HepG2 (cell line): ENCODE measurements around the gene DNAAF9. TPM values are rescaled to one million over a fixed set of nuclear protein-coding genes. Genes with fewer than 3 reads are reported as not detected.

Experiments
- CEBPG ChIP-seq: IDR thresholded peaks from 2 replicates; pipeline ENCODE4 v1.6.1; 2016
- ELF3 ChIP-seq: IDR thresholded peaks from 2 replicates; pipeline ENCODE4 v1.6.1; 2016; ENCODE audit warnings: missing genetic modification reagents, missing compliant biosample characterization
- KLF12 ChIP-seq: sonication (generic); formaldehyde crosslinking; IDR thresholded peaks from 2 replicates; pipeline ENCODE4 v1.4.0; 2020; ENCODE audit warnings: missing genetic modification reagents, borderline replicate concordance
- MEF2D ChIP-seq: sonication (generic); formaldehyde crosslinking; IDR thresholded peaks from 2 replicates; pipeline ENCODE4 v1.5.1; 2020; ENCODE audit warnings: mild to moderate bottlenecking, missing genetic modification reagents
- NR2F1 ChIP-seq, 2 experiments: fragments of 450-650 bp in 1 of 2; formaldehyde crosslinking in 1 of 2; IDR thresholded peaks; 2 replicates each; pipeline versions ENCODE4 v1.5.0 to v1.6.1; 2016 to 2020; ENCODE audit warnings: mild to moderate bottlenecking in 1 of 2, missing compliant biosample characterization in 1 of 2, missing genetic modification reagents in 1 of 2, moderate library complexity in 1 of 2
- SALL1 ChIP-seq: sonication (generic); formaldehyde crosslinking; IDR thresholded peaks from 2 replicates; pipeline ENCODE4 v1.8.0; 2022; ENCODE audit warnings: mild to moderate bottlenecking, missing genetic modification reagents
- SAP130 ChIP-seq: IDR thresholded peaks from 2 replicates; pipeline ENCODE4 v1.6.1; 2016; ENCODE audit warnings: low read depth
- TBX2 ChIP-seq: sonication (generic); formaldehyde crosslinking; IDR thresholded peaks from 2 replicates; pipeline ENCODE4 v1.5.0; 2020; ENCODE audit warnings: missing genetic modification reagents, mild to moderate bottlenecking, borderline replicate concordance
- TRIM24 ChIP-seq: sonication (generic); formaldehyde crosslinking; IDR thresholded peaks from 2 replicates; pipeline ENCODE4 v1.8.0; 2022; ENCODE audit warnings: mild to moderate bottlenecking, missing genetic modification reagents
- ZNF207 ChIP-seq: fragments of 450-650 bp; IDR thresholded peaks from 2 replicates; pipeline ENCODE4 v1.6.1; 2016; ENCODE audit warnings: antibody characterized with exemption, borderline replicate concordance
- ZNF501 ChIP-seq: sonication (generic); formaldehyde crosslinking; IDR thresholded peaks from 2 replicates; pipeline ENCODE4 v1.5.1; 2020; ENCODE audit warnings: mild to moderate bottlenecking, moderate library complexity, missing genetic modification reagents
- ZNF547 ChIP-seq: sonication (generic); formaldehyde crosslinking; IDR thresholded peaks from 2 replicates; pipeline ENCODE4 v1.5.1; 2020; ENCODE audit warnings: mild to moderate bottlenecking, missing genetic modification reagents
- ZNF607 ChIP-seq: sonication (generic); formaldehyde crosslinking; IDR thresholded peaks from 2 replicates; pipeline ENCODE4 v1.5.1; 2020; ENCODE audit warnings: missing genetic modification reagents, mild to moderate bottlenecking, borderline replicate concordance
- ZNF775 ChIP-seq: sonication (generic); formaldehyde crosslinking; IDR thresholded peaks from 2 replicates; pipeline ENCODE4 v1.4.0; 2020; ENCODE audit warnings: missing genetic modification reagents, mild to moderate bottlenecking, moderate library complexity, borderline replicate concordance
- ZNF850 ChIP-seq: sonication (generic); formaldehyde crosslinking; conservative IDR thresholded peaks from 2 replicates; pipeline ENCODE4 v1.9.0; 2021; ENCODE audit warnings: mild to moderate bottlenecking, missing genetic modification reagents
- polyA plus RNA-seq, 8 experiments: library from polyadenylated mRNA; depleted of rRNA in 3 of 8; stranded (reverse) in 7 of 8; unstranded in 1 of 8; fragments of >200 nt; fragmentation: Illumina TruSeq in 4 of 8; extraction: Trizol in 4 of 8; gene quantifications; 2 replicates each; pipeline versions ENCODE4 v1.2.1 to v1.2.3, GENCODE V29; 2011 to 2016; ENCODE audit warnings: low read depth in 4 of 8, missing spikeins in 1 of 8, mixed read lengths in 1 of 8; ENCODE audit not compliant: insufficient read depth in 1 of 8
- total RNA-seq, 5 experiments: library from RNA; depleted of rRNA; stranded (reverse); fragments of >200 nt; fragmentation: Illumina TruSeq; extraction: Trizol; gene quantifications; 2 replicates each; pipeline ENCODE4 v1.2.3, GENCODE V29; 2016; ENCODE audit warnings: low read depth in 1 of 5
- TF ChIP-seq, protein P1 (sequence below): sonication (generic); formaldehyde crosslinking; IDR thresholded peaks from 2 replicates; pipeline ENCODE4 v1.8.1; 2023; ENCODE audit warnings: mild to moderate bottlenecking, missing genetic modification reagents
- TF ChIP-seq, protein P2 (sequence below): sonication (generic); formaldehyde crosslinking; IDR thresholded peaks from 2 replicates; pipeline ENCODE4 v1.4.0; 2020; ENCODE audit warnings: mild to moderate bottlenecking, missing genetic modification reagents
- TF ChIP-seq, protein P3 (sequence below): sonication (generic); formaldehyde crosslinking; IDR thresholded peaks from 2 replicates; pipeline ENCODE4 v1.5.0; 2020; ENCODE audit warnings: missing genetic modification reagents
- TF ChIP-seq, protein P4 (sequence below): sonication (generic); formaldehyde crosslinking; IDR thresholded peaks from 2 replicates; pipeline ENCODE4 v1.4.0; 2020; ENCODE audit warnings: missing genetic modification reagents
- TF ChIP-seq, protein P5 (sequence below): sonication (generic); formaldehyde crosslinking; IDR thresholded peaks from 2 replicates; pipeline ENCODE4 v1.8.0; 2022; ENCODE audit warnings: mild to moderate bottlenecking, missing genetic modification reagents, moderate library complexity
- TF ChIP-seq, protein P6 (sequence below): sonication (generic); formaldehyde crosslinking; IDR thresholded peaks from 2 replicates; pipeline ENCODE4 v1.5.0; 2020; ENCODE audit warnings: mild to moderate bottlenecking, missing genetic modification reagents, borderline replicate concordance

Gene DNAAF9
- total and polyA plus RNA-seq, 2 of the 13 experiments (the other 11 are each of a cell fraction or from before 2014, with no cell fraction given), result 10.5 to 14.9 TPM

DNA sequence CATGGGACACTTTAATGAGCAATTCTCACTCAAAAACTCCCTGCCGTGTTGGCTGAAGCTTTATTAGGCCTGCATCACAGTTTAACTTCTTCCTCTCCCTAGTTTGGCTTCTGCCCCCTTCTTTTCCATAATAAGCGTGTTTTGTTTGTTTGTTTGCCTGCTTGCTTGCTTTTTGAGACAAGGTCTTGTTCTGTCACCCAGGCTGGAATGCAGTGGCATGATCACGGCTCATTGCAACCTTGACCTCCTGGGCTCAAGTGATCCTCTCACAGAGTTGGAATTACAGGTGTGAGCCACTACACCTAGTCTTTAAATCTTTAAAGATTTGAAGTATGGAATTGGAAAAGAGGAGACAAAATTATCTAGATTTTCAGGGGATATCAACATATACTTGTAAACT lies 25.4 kb upstream of the DNAAF9 start (continued):
- TF ChIP-seq, protein P1, sequence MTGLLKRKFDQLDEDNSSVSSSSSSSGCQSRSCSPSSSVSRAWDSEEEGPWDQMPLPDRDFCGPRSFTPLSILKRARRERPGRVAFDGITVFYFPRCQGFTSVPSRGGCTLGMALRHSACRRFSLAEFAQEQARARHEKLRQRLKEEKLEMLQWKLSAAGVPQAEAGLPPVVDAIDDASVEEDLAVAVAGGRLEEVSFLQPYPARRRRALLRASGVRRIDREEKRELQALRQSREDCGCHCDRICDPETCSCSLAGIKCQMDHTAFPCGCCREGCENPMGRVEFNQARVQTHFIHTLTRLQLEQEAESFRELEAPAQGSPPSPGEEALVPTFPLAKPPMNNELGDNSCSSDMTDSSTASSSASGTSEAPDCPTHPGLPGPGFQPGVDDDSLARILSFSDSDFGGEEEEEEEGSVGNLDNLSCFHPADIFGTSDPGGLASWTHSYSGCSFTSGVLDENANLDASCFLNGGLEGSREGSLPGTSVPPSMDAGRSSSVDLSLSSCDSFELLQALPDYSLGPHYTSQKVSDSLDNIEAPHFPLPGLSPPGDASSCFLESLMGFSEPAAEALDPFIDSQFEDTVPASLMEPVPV, result no peak
- TF ChIP-seq ZNF547, result no peak
- TF ChIP-seq ZNF850 (CRISPR knock-in tag), result no peak
- no peak for TF ChIP-seq ZNF207
- peak; percentile 48 for TF ChIP-seq SAP130 (CRISPR knock-in tag)
- peak; percentile 17; the same call in 1 of the 2 replicates for TF ChIP-seq ZNF607 (CRISPR knock-in tag)
- 0 out of 2 replicates have a peak, but pooled peaks have one; percentile 8 for TF ChIP-seq MEF2D (CRISPR knock-in tag)
- TF ChIP-seq, protein P2, sequence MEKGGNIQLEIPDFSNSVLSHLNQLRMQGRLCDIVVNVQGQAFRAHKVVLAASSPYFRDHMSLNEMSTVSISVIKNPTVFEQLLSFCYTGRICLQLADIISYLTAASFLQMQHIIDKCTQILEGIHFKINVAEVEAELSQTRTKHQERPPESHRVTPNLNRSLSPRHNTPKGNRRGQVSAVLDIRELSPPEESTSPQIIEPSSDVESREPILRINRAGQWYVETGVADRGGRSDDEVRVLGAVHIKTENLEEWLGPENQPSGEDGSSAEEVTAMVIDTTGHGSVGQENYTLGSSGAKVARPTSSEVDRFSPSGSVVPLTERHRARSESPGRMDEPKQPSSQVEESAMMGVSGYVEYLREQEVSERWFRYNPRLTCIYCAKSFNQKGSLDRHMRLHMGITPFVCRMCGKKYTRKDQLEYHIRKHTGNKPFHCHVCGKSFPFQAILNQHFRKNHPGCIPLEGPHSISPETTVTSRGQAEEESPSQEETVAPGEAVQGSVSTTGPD (CRISPR knock-in tag), result no peak
- no peak for TF ChIP-seq TRIM24 (CRISPR knock-in tag)
- 0 out of 2 replicates have a peak, but pooled peaks have one; percentile 6 for TF ChIP-seq ZNF775 (CRISPR knock-in tag)
- TF ChIP-seq, protein P3, sequence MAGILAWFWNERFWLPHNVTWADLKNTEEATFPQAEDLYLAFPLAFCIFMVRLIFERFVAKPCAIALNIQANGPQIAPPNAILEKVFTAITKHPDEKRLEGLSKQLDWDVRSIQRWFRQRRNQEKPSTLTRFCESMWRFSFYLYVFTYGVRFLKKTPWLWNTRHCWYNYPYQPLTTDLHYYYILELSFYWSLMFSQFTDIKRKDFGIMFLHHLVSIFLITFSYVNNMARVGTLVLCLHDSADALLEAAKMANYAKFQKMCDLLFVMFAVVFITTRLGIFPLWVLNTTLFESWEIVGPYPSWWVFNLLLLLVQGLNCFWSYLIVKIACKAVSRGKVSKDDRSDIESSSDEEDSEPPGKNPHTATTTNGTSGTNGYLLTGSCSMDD (CRISPR knock-in tag), result no peak
- TF ChIP-seq ELF3 (CRISPR knock-in tag), result no peak
- TF ChIP-seq CEBPG (CRISPR knock-in tag), result 0 out of 2 replicates have a peak, but pooled peaks have one; percentile 3
- peak; percentile 65 to 81; a peak in 3 of 4 replicates for TF ChIP-seq NR2F1 (CRISPR knock-in tag; IDR thresholded peaks at IDR 0.05)
- 0 out of 2 replicates have a peak, but pooled peaks have one; percentile 39 for TF ChIP-seq ZNF501 (CRISPR knock-in tag)
- peak; percentile 43; the same call in 1 of the 2 replicates for TF ChIP-seq TBX2 (CRISPR knock-in tag)
- TF ChIP-seq SALL1, result peak; percentile 60
- TF ChIP-seq, protein P4, sequence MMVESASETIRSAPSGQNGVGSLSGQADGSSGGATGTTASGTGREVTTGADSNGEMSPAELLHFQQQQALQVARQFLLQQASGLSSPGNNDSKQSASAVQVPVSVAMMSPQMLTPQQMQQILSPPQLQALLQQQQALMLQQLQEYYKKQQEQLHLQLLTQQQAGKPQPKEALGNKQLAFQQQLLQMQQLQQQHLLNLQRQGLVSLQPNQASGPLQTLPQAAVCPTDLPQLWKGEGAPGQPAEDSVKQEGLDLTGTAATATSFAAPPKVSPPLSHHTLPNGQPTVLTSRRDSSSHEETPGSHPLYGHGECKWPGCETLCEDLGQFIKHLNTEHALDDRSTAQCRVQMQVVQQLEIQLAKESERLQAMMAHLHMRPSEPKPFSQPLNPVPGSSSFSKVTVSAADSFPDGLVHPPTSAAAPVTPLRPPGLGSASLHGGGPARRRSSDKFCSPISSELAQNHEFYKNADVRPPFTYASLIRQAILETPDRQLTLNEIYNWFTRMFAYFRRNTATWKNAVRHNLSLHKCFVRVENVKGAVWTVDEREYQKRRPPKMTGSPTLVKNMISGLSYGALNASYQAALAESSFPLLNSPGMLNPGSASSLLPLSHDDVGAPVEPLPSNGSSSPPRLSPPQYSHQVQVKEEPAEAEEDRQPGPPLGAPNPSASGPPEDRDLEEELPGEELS (CRISPR knock-in tag), result peak; percentile 76
- TF ChIP-seq, protein P5, sequence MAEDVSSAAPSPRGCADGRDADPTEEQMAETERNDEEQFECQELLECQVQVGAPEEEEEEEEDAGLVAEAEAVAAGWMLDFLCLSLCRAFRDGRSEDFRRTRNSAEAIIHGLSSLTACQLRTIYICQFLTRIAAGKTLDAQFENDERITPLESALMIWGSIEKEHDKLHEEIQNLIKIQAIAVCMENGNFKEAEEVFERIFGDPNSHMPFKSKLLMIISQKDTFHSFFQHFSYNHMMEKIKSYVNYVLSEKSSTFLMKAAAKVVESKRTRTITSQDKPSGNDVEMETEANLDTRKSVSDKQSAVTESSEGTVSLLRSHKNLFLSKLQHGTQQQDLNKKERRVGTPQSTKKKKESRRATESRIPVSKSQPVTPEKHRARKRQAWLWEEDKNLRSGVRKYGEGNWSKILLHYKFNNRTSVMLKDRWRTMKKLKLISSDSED (CRISPR knock-in tag), result no peak
- TF ChIP-seq, protein P6, sequence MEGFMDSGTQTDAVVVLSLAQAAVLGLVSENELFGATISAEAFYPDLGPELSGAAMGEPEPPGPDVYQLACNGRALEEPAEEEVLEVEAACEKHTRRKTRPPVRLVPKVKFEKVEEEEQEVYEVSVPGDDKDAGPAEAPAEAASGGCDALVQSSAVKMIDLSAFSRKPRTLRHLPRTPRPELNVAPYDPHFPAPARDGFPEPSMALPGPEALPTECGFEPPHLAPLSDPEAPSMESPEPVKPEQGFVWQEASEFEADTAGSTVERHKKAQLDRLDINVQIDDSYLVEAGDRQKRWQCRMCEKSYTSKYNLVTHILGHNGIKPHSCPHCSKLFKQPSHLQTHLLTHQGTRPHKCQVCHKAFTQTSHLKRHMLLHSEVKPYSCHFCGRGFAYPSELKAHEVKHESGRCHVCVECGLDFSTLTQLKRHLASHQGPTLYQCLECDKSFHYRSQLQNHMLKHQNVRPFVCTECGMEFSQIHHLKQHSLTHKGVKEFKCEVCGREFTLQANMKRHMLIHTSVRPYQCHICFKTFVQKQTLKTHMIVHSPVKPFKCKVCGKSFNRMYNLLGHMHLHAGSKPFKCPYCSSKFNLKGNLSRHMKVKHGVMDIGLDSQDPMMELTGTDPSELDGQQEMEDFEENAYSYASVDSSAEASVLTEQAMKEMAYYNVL (CRISPR knock-in tag), result no peak
- no peak for TF ChIP-seq KLF12 (CRISPR knock-in tag)
